ENCODE data around the gene TXNRD2. TPM values are rescaled to one million over a fixed set of nuclear protein-coding genes. Genes with fewer than 3 reads are reported as not detected.

The TXNRD2 gene
- total RNA-seq, 4 donors from 2014 or later = 16.7 to 33.1 (median 20.3) TPM

DNA sequence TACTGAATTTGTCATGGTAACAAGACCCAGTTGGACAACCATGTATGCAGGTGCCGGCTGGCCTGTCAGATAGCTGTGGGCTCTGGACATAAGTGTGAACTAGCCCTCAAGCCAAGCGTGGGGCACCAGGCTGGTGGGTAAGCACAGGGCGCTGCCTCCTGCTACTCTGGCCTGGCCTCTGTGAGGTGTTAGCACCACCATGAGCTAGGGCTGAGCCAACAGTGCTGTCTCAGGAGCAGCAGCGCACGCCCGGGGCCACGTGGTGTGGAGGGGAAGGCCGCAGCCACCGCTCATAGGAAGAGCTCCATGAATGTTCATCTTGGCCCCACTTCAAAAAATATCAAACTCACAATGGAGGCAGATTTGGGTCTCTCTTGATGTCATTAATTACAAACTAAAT lies 51.7 kb downstream of the TXNRD2 start:
- no peak for ATAC-seq
- Histone ChIP-seq H3K9me3 (no peaks in the 10 kb centered on the region), H3K27me3 (no peaks in the 10 kb centered on the region), H3K36me3 (peaks cover 0 to 92% of the 10 kb centered on the region in 2 donors), H3K27ac (no peak overlapping the region), H3K4me1 (peaks cover 0 to 30% (median 5%) of the 10 kb centered on the region in 3 donors), H3K4me3 (no peak overlapping the region)
- TF ChIP-seq, protein P1, sequence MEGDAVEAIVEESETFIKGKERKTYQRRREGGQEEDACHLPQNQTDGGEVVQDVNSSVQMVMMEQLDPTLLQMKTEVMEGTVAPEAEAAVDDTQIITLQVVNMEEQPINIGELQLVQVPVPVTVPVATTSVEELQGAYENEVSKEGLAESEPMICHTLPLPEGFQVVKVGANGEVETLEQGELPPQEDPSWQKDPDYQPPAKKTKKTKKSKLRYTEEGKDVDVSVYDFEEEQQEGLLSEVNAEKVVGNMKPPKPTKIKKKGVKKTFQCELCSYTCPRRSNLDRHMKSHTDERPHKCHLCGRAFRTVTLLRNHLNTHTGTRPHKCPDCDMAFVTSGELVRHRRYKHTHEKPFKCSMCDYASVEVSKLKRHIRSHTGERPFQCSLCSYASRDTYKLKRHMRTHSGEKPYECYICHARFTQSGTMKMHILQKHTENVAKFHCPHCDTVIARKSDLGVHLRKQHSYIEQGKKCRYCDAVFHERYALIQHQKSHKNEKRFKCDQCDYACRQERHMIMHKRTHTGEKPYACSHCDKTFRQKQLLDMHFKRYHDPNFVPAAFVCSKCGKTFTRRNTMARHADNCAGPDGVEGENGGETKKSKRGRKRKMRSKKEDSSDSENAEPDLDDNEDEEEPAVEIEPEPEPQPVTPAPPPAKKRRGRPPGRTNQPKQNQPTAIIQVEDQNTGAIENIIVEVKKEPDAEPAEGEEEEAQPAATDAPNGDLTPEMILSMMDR (IDR thresholded peaks at IDR 0.05) = no peak
- no peak for TF ChIP-seq POLR2A (IDR thresholded peaks at IDR 0.05)
- no peak for TF ChIP-seq EP300 (IDR thresholded peaks at IDR 0.05)
- TF ChIP-seq POLR2AphosphoS5 (IDR thresholded peaks at IDR 0.05) = no peak
- 80 to 95% methylated on average over 2 to 7 of the region's 9 CpGs for WGBS, 2 donors (ENCODE audit: low coverage in 1 of 2)

DNA sequence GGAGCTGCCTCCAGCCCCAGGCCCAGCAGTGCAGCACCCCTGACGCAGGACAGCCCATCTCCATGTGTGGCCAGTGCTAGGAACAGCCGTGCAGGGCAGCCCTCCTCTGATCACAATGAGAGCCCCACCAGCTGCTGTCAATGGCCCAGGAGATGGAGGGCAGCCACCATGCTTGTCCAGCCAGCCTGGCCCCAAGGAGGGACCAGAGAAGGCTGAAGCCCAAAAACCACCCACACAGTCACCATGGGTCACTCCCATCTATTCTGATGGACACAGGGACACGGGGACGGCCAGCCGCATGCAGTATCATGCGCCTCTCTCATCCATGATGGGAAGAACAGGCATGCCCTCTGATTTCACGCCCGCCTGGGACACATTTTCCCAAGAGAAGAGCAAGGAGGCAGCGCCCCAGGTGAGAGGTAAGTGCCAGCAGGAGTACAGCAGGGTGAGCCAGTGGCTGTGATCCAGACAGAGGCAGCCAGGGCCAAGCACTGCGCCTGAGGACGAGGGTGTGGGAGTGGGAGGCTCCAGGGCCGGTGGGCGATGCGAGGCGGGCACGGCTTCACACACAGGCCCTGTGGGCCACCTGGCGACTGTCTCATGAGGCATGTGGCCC lies 53.4 kb downstream of the TXNRD2 start:
- H3K27me3 ChIP-seq = no peaks in the 10 kb centered on the region
- H3K9me3 ChIP-seq = no peaks in the 10 kb centered on the region
- ATAC-seq = no peak
- no peak overlapping the region for H3K4me3 ChIP-seq
- peaks cover 0 to 30% (median 5%) of the 10 kb centered on the region in 3 donors for H3K4me1 ChIP-seq
- peaks cover 0 to 78% of the 10 kb centered on the region in 2 donors for H3K36me3 ChIP-seq
- WGBS, 2 donors (ENCODE audit: low coverage in 1 of 2) = 40 to 95% methylated on average over 1 to 4 of the region's 17 CpGs
- no peak overlapping the region for H3K27ac ChIP-seq
- TF ChIP-seq EP300 (IDR thresholded peaks at IDR 0.05) (no peak), POLR2AphosphoS5 (IDR thresholded peaks at IDR 0.05) (no peak), POLR2A (IDR thresholded peaks at IDR 0.05) (no peak)
- TF ChIP-seq, protein P1 (IDR thresholded peaks at IDR 0.05) = no peak

DNA sequence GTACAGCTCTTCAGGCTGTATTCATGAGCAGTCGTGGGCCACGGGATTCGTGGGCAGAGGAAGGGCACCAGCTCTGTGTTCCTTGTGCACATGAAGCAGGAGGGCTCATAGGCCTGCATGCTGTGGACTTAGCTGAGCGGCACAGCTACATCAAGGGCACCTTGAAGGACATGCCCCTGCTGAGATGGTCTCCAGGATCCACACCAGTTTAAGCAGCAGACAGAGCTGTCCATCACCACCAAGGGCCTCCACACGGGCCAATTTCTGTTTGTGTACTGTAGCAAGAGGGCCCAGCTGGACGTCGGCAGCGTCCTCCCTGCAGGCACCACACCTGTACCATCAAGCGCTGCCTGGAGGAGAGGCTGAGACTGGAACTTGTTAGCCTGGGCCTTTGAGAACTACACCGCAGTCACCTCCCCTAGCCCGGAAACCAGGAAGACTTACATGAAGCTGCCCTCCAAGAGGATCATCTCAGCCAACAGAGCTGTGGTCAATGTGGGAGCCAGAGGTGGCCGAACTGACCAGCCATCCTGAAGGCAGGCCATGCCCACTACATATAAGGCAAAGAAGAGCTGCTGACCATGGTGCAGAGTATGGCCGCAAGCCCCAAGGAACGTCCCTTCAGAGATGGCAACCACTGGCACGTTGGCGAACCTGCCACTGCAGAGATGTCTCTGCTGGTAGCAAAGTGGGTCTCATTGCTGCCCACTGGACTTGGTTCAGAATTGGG lies 54.2 kb downstream of the TXNRD2 start:
- peaks cover 0 to 81% of the 10 kb centered on the region in 2 donors for H3K36me3 ChIP-seq
- TF ChIP-seq POLR2AphosphoS5 (IDR thresholded peaks at IDR 0.05) = no peak
- TF ChIP-seq POLR2A (IDR thresholded peaks at IDR 0.05) = no peak
- TF ChIP-seq EP300 (IDR thresholded peaks at IDR 0.05) = no peak
- TF ChIP-seq, protein P1 (IDR thresholded peaks at IDR 0.05) = no peak
- ATAC-seq = no peak
- H3K4me1 ChIP-seq = peaks cover 0 to 23% (median 10%) of the 10 kb centered on the region in 3 donors
- no peak overlapping the region for H3K4me3 ChIP-seq
- H3K9me3 ChIP-seq = no peaks in the 10 kb centered on the region
- no peak overlapping the region for H3K27ac ChIP-seq
- no peaks in the 10 kb centered on the region for H3K27me3 ChIP-seq
- WGBS, 2 donors (ENCODE audit: low coverage in 1 of 2) = no CpG with 5 or more reads among the region's 16 CpGs

DNA sequence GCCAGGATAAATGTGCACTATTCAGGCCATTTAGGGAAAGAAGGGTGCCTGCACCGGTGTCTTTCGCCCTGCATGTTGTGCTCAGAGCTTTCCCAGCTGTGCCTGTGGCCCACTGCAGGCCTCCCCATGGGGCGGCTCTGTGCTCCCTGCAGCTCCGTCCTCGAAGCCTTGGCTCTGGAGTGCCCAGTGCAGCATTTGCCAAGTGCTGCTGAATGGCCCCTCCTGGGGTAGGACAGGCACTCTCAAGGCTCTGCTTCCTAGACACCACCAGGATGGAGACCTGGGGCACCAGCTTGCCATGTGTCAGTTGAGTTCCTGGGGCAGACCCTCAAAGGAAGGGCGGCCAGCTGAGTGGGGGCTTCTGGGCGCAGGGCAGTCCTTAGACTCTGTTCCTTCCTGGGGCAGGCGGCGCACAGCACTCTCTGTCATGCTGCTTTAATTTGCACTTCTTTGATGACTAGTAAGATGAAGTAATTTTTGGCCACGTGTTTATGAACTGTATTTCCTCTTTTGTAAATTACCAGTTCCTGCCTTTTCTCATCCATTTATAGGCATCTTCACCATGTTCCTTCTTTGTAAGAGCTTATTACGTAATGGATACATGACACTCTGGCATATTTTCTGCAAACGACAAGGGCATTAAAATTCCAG lies 54.9 kb downstream of the TXNRD2 start:
- H3K4me3 ChIP-seq = no peak overlapping the region
- TF ChIP-seq, protein P1 (IDR thresholded peaks at IDR 0.05) = no peak
- H3K36me3 ChIP-seq = peaks cover 0 to 74% of the 10 kb centered on the region in 2 donors
- 66 to 70% methylated on average over 3 of the region's 12 CpGs for WGBS, 2 donors (ENCODE audit: low coverage in 1 of 2)
- peaks cover 0 to 22% (median 14%) of the 10 kb centered on the region in 3 donors for H3K4me1 ChIP-seq
- H3K27ac ChIP-seq = peak overlapping the region in 1 of 4 donors; percentile 23
- H3K9me3 ChIP-seq = no peaks in the 10 kb centered on the region
- no peaks in the 10 kb centered on the region for H3K27me3 ChIP-seq
- peak; percentile 56 for ATAC-seq
